AG04450 (cell line): ENCODE results near the gene SH3PXD2B. TPM values are rescaled to one million over a fixed set of nuclear protein-coding genes. Genes with fewer than 3 reads are reported as not detected.
"Not testable (repeated sequence)": the region's sequence is repeated elsewhere in the genome, so short reads cannot be mapped to it uniquely, and the experiment has no call there.

Source experiments
- CTCF ChIA-PET: fragments of 300-600, 350-600 bp; formaldehyde crosslinking; extraction: SDS; loops from one replicate; lab custom pipeline; 2022; ENCODE audit warnings: antibody characterized with exemption, inconsistent platforms; lab: Charles Lee
- POLR2A ChIA-PET: fragments of 350-600 bp; formaldehyde crosslinking; extraction: SDS; loops from one replicate; lab custom pipeline; 2021; ENCODE audit warnings: antibody characterized with exemption, inconsistent platforms; lab: Yijun Ruan, JAX
- DNase-seq: peaks from one replicate; pipeline ENCODE4 v3.0.0-alpha.2; 2011; ENCODE audit warnings: low read depth, low spot score
- H3K27ac ChIP-seq: one replicate; pipeline ENCODE4 v1.5.1; 2012; ENCODE audit warnings: low read depth, low read length, control low read depth
- H3K27me3 ChIP-seq: one replicate; pipeline ENCODE4 v1.6.0; 2012; ENCODE audit warnings: low read length; ENCODE audit not compliant: control insufficient read depth, insufficient read depth
- H3K4me3 ChIP-seq: 2 replicates; pipeline ENCODE4 v1.5.1; 2011; ENCODE audit warnings: mild to moderate bottlenecking, low read depth, low read length, control low read depth
- H3K9me3 ChIP-seq: 2 replicates; pipeline ENCODE4 v1.5.1; 2012; ENCODE audit warnings: low read length; ENCODE audit not compliant: control insufficient read depth, insufficient read depth
- polyA plus RNA-seq: library from polyadenylated mRNA; depleted of rRNA; stranded (reverse); fragments of >200 nt; gene quantifications from 2 replicates; pipeline ENCODE4 v1.2.3, GENCODE V29; 2011
- TF ChIP-seq, protein P1 (sequence below): IDR thresholded peaks from 2 replicates; pipeline ENCODE4 v1.5.1; 2011; ENCODE audit warnings: low read depth, low read length, control low read depth, inconsistent platforms

Gene SH3PXD2B
- polyA plus RNA-seq, 1 experiment, result 39.1 TPM

DNA sequence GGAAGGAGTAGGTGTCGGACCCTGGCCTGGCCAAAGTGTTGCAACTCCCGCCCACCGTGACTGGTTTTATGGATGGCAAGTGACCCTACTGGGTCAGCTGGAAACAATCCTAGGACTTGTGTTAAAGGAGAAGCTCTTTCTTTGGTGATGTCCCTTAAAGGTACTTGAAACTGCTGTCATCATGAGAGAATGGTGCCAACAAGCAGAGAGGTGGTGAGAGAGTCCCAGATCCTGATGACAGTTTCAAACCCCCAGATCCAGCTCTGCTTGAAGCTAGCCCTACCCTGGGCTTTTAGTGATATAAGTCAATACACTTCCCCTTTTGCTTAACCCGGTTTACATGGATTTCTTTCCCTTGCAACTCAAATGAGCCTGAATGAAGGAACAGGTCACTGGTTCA is 98.3 kb downstream of the SH3PXD2B start:
- POLR2A ChIA-PET, result no interaction called here
- CTCF ChIA-PET, result no interaction called here
- H3K9me3 ChIP-seq, result no peaks in the 10 kb centered on the region; the same call in 1 of the 2 replicates
- no peak overlapping the region for H3K4me3 ChIP-seq
- TF ChIP-seq, protein P1, sequence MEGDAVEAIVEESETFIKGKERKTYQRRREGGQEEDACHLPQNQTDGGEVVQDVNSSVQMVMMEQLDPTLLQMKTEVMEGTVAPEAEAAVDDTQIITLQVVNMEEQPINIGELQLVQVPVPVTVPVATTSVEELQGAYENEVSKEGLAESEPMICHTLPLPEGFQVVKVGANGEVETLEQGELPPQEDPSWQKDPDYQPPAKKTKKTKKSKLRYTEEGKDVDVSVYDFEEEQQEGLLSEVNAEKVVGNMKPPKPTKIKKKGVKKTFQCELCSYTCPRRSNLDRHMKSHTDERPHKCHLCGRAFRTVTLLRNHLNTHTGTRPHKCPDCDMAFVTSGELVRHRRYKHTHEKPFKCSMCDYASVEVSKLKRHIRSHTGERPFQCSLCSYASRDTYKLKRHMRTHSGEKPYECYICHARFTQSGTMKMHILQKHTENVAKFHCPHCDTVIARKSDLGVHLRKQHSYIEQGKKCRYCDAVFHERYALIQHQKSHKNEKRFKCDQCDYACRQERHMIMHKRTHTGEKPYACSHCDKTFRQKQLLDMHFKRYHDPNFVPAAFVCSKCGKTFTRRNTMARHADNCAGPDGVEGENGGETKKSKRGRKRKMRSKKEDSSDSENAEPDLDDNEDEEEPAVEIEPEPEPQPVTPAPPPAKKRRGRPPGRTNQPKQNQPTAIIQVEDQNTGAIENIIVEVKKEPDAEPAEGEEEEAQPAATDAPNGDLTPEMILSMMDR, result no peak
- no peak overlapping the region for H3K27ac ChIP-seq
- no peak for DNase-seq
- H3K27me3 ChIP-seq, result no peaks in the 10 kb centered on the region

DNA sequence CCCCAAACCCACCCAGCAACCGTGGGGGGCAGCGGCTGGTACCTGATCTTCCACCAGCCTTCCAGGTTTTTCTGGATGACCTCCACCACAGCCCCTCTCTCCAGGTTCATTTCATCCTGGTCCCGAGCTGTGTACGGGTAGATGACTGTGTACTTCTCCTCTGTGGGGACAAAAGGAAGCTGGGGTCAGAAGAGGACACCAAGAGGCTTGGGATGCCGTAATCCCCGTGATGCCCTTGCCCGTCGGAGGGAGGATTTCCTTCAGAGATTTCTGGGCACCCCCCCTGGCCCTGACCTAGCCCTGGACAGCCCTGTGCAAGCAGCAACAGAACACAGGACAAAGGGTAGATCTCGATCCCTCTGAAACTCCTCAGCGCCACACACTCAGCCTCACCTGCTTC is 100.5 kb downstream of the SH3PXD2B start:
- ChIA-PET POLR2A (interaction anchor here (1.6 to 2.1 kb wide), 3 partner anchors 17 to 64 kb away, joined by 3 to 7 read pairs (median 6); no protein-coding TSS in a partner anchor), CTCF (no interaction called here)
- no peak overlapping the region for H3K27ac ChIP-seq
- no peaks in the 10 kb centered on the region; the same call in 1 of the 2 replicates for H3K9me3 ChIP-seq
- TF ChIP-seq, protein P1, result no peak
- no peaks in the 10 kb centered on the region for H3K27me3 ChIP-seq
- H3K4me3 ChIP-seq, result no peak overlapping the region
- DNase-seq, result no peak

DNA sequence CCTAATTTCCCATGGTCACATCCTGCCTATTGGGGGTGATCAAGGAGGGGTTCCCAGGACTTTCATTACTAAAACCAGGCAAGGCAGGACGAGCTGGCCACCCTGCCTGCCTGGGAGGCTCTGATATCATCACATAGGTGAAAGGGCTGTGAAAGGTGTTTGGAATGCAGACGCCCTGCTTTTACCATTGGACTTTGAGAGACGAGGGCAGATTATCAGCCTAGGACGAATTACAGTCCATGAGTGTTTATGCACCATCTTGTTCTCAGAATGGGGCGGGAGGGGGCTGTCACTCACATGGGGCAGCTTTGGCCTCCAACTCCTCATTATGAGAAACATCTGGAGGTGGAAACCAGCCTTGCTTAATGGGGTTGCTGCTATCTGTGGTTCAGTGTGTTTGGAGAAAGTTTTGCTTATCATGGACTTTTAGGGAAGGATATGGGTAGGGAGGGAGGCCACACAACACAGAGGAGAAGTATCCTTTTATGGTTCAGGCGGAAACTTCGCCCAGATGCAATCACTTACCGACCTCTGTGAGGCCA is 101.0 kb downstream of the SH3PXD2B start:
- no peak overlapping the region for H3K27ac ChIP-seq
- H3K27me3 ChIP-seq, result no peaks in the 10 kb centered on the region
- H3K9me3 ChIP-seq, result no peaks in the 10 kb centered on the region; the same call in 1 of the 2 replicates
- ChIA-PET POLR2A (no interaction called here), CTCF (no interaction called here)
- no peak for DNase-seq
- TF ChIP-seq, protein P1, result no peak
- H3K4me3 ChIP-seq, result no peak overlapping the region

DNA sequence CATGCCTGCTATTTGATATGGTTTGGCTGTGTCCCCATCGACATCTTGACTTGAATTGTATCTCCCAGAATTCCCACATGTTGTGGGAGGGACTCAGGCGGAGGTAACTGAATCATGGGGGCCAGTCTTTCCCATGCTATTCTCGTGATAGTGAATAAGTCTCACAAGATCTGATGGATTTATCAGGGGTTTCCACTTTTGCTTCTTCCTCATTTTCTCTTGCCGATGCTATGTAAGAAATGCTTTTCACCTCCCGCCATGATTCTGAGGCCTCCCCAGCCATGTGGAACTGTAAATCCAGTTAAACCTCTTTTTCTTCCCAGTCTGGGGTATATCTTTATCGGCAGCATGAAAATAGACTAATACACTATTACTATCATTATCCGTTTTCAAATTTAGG is 101.8 kb downstream of the SH3PXD2B start:
- DNase-seq, H3K27ac ChIP-seq, H3K4me3 ChIP-seq, H3K9me3 ChIP-seq, CTCF ChIA-PET, H3K27me3 ChIP-seq, POLR2A ChIA-PET: not testable (repeated sequence)

DNA sequence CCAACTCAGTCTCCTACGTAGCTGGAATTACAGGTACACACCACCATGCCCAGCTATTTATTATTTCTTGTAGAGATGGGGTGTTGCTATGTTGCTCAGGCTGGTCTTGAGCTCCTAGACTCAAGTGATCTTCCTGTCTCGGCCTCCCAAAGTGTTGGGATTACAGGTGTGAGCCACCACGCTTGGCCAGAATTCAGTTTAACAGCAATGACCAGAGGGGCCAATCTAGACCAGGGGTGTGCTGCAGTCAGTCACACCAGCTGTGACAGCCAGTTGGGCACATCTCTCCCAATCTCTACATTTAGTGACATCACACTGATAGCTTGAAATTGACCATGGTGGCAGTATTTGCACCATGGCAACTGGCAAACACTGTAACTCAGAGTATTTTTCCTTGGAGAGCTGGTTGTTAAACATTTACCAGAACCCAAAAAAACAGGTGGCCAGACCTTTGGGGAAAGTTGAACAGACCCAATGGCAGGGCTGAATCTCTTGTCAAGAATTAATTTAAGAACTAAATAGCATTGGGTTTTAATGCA is 103.0 kb downstream of the SH3PXD2B start:
- ChIA-PET CTCF (interaction anchor here (1.6 kb wide), 1 partner anchor 162 kb away, joined by 4 read pairs; no protein-coding TSS in a partner anchor), POLR2A (interaction anchor here (0.6 kb wide), 1 partner anchor 71 kb away, joined by 3 read pairs; no protein-coding TSS in a partner anchor)
- no peak for DNase-seq
- Histone ChIP-seq H3K27me3 (no peaks in the 10 kb centered on the region), H3K4me3 (no peak overlapping the region), H3K9me3 (no peaks in the 10 kb centered on the region; the same call in 1 of the 2 replicates), H3K27ac (no peak overlapping the region)
- TF ChIP-seq, protein P1, result no peak
